Caco-2 (cell line): ENCODE measurements around the gene CADPS2. TPM values are rescaled to one million over a fixed set of nuclear protein-coding genes. Genes with fewer than 3 reads are reported as not detected.

ENCODE experiments used
- BruUV-seq: library from RNA; stranded (reverse); fragments of 400-500 nt; replicated peaks from 2 replicates; lab custom pipeline; 2021; lab: Mats Ljungman, UMichigan
- CTCF ChIA-PET: fragments of 300-600 bp; sonication (Branson Sonifier 250); formaldehyde crosslinking; loops from one replicate; lab custom pipeline; 2022; ENCODE audit warnings: antibody characterized with exemption; lab: Charles Lee
- POLR2A ChIA-PET: fragments of 300-600 bp; sonication (Branson Sonifier 250); formaldehyde crosslinking; loops from one replicate; lab custom pipeline; 2022; ENCODE audit warnings: antibody characterized with exemption; lab: Charles Lee
- DNase-seq, 2 experiments: peaks; one replicate each; pipeline versions ENCODE4 v3.0.0 to v3.0.0-alpha.2; 2020 to 2022
- H3K27me3 ChIP-seq: replicated peaks from 2 replicates; pipeline ENCODE4 v1.6.0; 2011; ENCODE audit warnings: low read length; ENCODE audit not compliant: control insufficient read depth, insufficient read depth
- H3K36me3 ChIP-seq: 2 replicates; pipeline ENCODE4 v1.5.1; 2011; ENCODE audit warnings: low read length; ENCODE audit not compliant: control insufficient read depth, insufficient read depth
- H3K4me1 ChIP-seq: fragments of 250-450 bp; sonication (Bioruptor Pico); 2 replicates; pipeline ENCODE4 v1.5.1; 2020; ENCODE audit warnings: mild to moderate bottlenecking
- H3K4me3 ChIP-seq: 2 replicates; pipeline ENCODE4 v1.5.1; 2011; ENCODE audit warnings: low read depth, mild to moderate bottlenecking, control low read depth, low read length
- H3K9me3 ChIP-seq: fragments of 250-450 bp; sonication (Bioruptor Pico); 2 replicates; pipeline ENCODE4 v1.5.1; 2020; ENCODE audit warnings: mild to moderate bottlenecking, moderate library complexity
- H3K27ac Mint-ChIP-seq: one replicate; pipeline ENCODE4 v1.8.0; 2022; ENCODE audit warnings: mixed read lengths; ENCODE audit not compliant: unreplicated experiment
- H3K27me3 Mint-ChIP-seq: one replicate; pipeline ENCODE4 v1.8.0; 2022; ENCODE audit warnings: mixed read lengths; ENCODE audit not compliant: insufficient read depth, unreplicated experiment
- H3K36me3 Mint-ChIP-seq: one replicate; pipeline ENCODE4 v1.8.0; 2022; ENCODE audit warnings: mild to moderate bottlenecking, mixed read lengths; ENCODE audit not compliant: insufficient read depth, unreplicated experiment
- H3K4me1 Mint-ChIP-seq: one replicate; pipeline ENCODE4 v1.8.0; 2022; ENCODE audit warnings: low read depth, mixed read lengths; ENCODE audit not compliant: unreplicated experiment
- H3K4me3 Mint-ChIP-seq: one replicate; pipeline ENCODE4 v1.8.0; 2022; ENCODE audit warnings: mild to moderate bottlenecking, moderate library complexity, mixed read lengths; ENCODE audit not compliant: unreplicated experiment
- H3K9me3 Mint-ChIP-seq: one replicate; pipeline ENCODE4 v1.8.0; 2022; ENCODE audit warnings: mixed read lengths; ENCODE audit not compliant: unreplicated experiment
- intact Hi-C: fragments of 100-400 bp; cut with micrococcal nuclease; formaldehyde crosslinking; loops from one replicate; pipeline ENCODE4 v1.10.0; 2022; ENCODE audit not compliant: unreplicated experiment
- total RNA-seq: library from RNA; stranded (reverse); gene quantifications from 2 replicates; pipeline ENCODE4 v1.2.3, GENCODE V29; 2022
- TF ChIP-seq, protein P1 (sequence below), 2 experiments: fragments of 200-600 bp in 1 of 2; IDR thresholded peaks; 1 replicate in 1 of 2; 2 replicates in 1 of 2; pipeline versions ENCODE4 v1.5.1 to v1.8.0; 2011 to 2022; ENCODE audit warnings: antibody characterized with exemption in 1 of 2, control low read depth in 1 of 2, inconsistent platforms in 1 of 2, low read depth in 1 of 2, low read length in 1 of 2, mild to moderate bottlenecking in 1 of 2, moderate library complexity in 1 of 2; ENCODE audit not compliant: insufficient read depth in 1 of 2, severe bottlenecking in 1 of 2, unreplicated experiment in 1 of 2

The CADPS2 gene
- total RNA-seq, 1 experiment from 2014 or later, result 2.7 TPM

DNA sequence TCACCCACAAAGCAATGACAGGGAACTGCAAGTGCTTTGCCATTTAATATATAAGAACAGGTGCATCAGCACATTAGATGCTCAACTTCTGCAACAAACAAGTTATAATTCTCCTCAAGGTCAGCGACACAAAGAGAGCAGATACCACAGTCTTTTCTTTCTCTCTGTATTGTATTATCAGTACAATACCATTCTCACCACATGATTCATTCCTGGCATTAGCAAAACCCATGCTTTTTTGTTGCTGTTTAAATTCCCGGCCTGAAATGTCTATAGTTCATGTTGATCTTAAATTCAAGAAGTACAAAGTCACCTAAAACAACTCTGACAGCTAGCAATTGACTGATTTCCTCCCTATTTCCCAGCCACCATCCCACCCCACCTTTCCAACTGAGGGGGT is 469.9 kb downstream of the CADPS2 start:
- intact Hi-C loops, result no loop called here
- CTCF ChIA-PET, result no interaction called here
- POLR2A ChIA-PET, result no interaction called here
- Histone ChIP-seq H3K9me3 (no peaks in the 10 kb centered on the region), H3K27me3 (no peaks in the 10 kb centered on the region), H3K4me1 (no peaks in the 10 kb centered on the region), H3K4me3 (no peak overlapping the region), H3K36me3 (no peaks in the 10 kb centered on the region)
- Mint-ChIP-seq H3K4me3 (no peak overlapping the region), H3K4me1 (no peaks in the 10 kb centered on the region), H3K9me3 (no peaks in the 10 kb centered on the region), H3K27me3 (no peaks in the 10 kb centered on the region), H3K36me3 (no peaks in the 10 kb centered on the region), H3K27ac (no peak overlapping the region)
- DNase-seq, result no peak
- TF ChIP-seq, protein P1, sequence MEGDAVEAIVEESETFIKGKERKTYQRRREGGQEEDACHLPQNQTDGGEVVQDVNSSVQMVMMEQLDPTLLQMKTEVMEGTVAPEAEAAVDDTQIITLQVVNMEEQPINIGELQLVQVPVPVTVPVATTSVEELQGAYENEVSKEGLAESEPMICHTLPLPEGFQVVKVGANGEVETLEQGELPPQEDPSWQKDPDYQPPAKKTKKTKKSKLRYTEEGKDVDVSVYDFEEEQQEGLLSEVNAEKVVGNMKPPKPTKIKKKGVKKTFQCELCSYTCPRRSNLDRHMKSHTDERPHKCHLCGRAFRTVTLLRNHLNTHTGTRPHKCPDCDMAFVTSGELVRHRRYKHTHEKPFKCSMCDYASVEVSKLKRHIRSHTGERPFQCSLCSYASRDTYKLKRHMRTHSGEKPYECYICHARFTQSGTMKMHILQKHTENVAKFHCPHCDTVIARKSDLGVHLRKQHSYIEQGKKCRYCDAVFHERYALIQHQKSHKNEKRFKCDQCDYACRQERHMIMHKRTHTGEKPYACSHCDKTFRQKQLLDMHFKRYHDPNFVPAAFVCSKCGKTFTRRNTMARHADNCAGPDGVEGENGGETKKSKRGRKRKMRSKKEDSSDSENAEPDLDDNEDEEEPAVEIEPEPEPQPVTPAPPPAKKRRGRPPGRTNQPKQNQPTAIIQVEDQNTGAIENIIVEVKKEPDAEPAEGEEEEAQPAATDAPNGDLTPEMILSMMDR (IDR thresholded peaks at IDR 0.05; ENCODE audit: insufficient read depth in 1 of 2, low read depth in 1 of 2, low read length in 1 of 2, severe bottlenecking in 1 of 2, unreplicated experiment in 1 of 2), result no peak
- no TSS peak for BruUV-seq

DNA sequence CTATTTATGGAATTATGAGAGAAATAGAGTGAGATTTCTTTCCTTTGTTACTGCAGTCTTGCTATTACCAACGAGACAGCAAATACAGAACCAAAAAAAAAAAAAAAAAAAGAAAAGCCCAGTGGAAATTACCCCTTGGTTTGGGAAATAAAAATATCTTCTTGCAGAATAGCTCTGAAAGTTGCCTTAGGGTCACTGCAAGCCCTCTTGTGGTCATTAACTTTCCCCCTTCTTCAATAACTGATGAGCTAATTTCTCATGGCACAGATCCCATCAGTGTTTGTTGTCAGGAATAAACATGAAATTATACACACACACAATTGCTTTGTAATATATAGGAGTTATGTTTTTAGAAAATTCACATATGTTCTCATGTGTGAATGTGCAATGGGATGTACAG is 470.8 kb downstream of the CADPS2 start:
- Histone ChIP-seq H3K4me1 (no peaks in the 10 kb centered on the region), H3K27me3 (no peaks in the 10 kb centered on the region), H3K4me3 (no peak overlapping the region), H3K36me3 (no peaks in the 10 kb centered on the region), H3K9me3 (no peaks in the 10 kb centered on the region)
- H3K27me3 Mint-ChIP-seq, result no peaks in the 10 kb centered on the region
- no peaks in the 10 kb centered on the region for H3K36me3 Mint-ChIP-seq
- ChIA-PET POLR2A (no interaction called here), CTCF (interaction anchor here (1.0 kb wide), 1 partner anchor 177 kb away, joined by 3 read pairs; no protein-coding TSS in a partner anchor)
- TF ChIP-seq, protein P1 (IDR thresholded peaks at IDR 0.05; ENCODE audit: insufficient read depth in 1 of 2, low read depth in 1 of 2, low read length in 1 of 2, severe bottlenecking in 1 of 2, unreplicated experiment in 1 of 2), result no peak
- H3K4me3 Mint-ChIP-seq, result no peak overlapping the region
- H3K4me1 Mint-ChIP-seq, result no peaks in the 10 kb centered on the region
- no peak for DNase-seq
- intact Hi-C loops, result loop anchor here (1.0 kb wide), 1 partner anchor 196 kb away; no protein-coding TSS in a partner anchor
- H3K27ac Mint-ChIP-seq, result no peak overlapping the region
- H3K9me3 Mint-ChIP-seq, result no peaks in the 10 kb centered on the region
- no TSS peak for BruUV-seq

DNA sequence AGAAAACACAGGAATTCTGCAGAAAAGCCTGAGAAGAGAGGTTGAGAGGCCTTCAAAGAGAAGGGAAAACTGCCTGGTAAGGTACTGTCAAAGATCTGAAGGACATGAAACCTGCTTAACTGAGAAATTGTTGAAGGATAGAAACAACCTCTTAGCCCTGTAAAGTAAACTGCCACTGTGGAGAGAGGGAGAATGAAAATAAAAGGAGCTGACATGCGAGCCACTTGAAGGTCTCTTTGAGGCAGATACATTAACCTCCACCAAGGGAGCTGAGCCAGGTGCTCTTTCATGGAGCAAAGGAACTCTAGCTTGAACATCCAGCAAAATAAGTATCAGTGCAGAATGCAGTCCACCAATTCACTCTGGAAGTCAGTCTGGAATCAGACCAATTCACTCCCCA is 472.9 kb downstream of the CADPS2 start:
- Mint-ChIP-seq H3K27ac (no peak overlapping the region), H3K9me3 (no peaks in the 10 kb centered on the region)

More for the DNA sequence above, 472.9 kb downstream of the CADPS2 start:
- Mint-ChIP-seq H3K36me3 (no peaks in the 10 kb centered on the region), H3K4me1 (no peaks in the 10 kb centered on the region), H3K4me3 (no peak overlapping the region), H3K27me3 (no peaks in the 10 kb centered on the region)
- H3K4me3 ChIP-seq, result no peak overlapping the region
- H3K36me3 ChIP-seq, result no peaks in the 10 kb centered on the region
- intact Hi-C loops, result no loop called here
- POLR2A ChIA-PET, result no interaction called here
- no TSS peak for BruUV-seq
- H3K27me3 ChIP-seq, result no peaks in the 10 kb centered on the region
- no peak for DNase-seq
- CTCF ChIA-PET, result no interaction called here
- TF ChIP-seq, protein P1 (IDR thresholded peaks at IDR 0.05; ENCODE audit: insufficient read depth in 1 of 2, low read depth in 1 of 2, low read length in 1 of 2, severe bottlenecking in 1 of 2, unreplicated experiment in 1 of 2), result no peak
- no peaks in the 10 kb centered on the region for H3K4me1 ChIP-seq
- no peaks in the 10 kb centered on the region for H3K9me3 ChIP-seq
